Motor neuron (in vitro differentiated cells): ENCODE data around the gene PLA2G4B. TPM values are rescaled to one million over a fixed set of nuclear protein-coding genes. Genes with fewer than 3 reads are reported as not detected.

Experiments used
- ATAC-seq, 8 experiments: fragments of 200-7000 bp; cut with Tn5 transposase; replicated peaks in 6 of 8; 2 replicates each; pipeline ENCODE4 v1.8.0; 2021; ENCODE audit warnings: mild to moderate bottlenecking in 8 of 8, moderate library complexity in 8 of 8
- H3K27ac ChIP-seq, 2 donors: fragments of 250-450 bp; sonication (Bioruptor Pico); 2 replicates each; pipeline ENCODE4 v1.9.0; 2021; ENCODE audit warnings: antibody characterized with exemption in 2 of 2, mild to moderate bottlenecking in 2 of 2, moderate library complexity in 1 of 2
- H3K4me1 ChIP-seq, 2 donors: fragments of 250-450 bp; sonication (Bioruptor Pico); replicated peaks in 1 of 2; 2 replicates each; pipeline ENCODE4 v1.6.1; 2021; ENCODE audit warnings: antibody characterized with exemption in 2 of 2, mild to moderate bottlenecking in 2 of 2, moderate library complexity in 1 of 2
- H3K4me3 ChIP-seq, 5 donors: fragments of 250-450 bp; sonication (Bioruptor Pico); 2 replicates each; pipeline ENCODE4 v1.9.0; 2021; ENCODE audit warnings: antibody characterized with exemption in 5 of 5, mild to moderate bottlenecking in 5 of 5, moderate library complexity in 4 of 5
- WGBS, 10 experiments: fragments of 450-650 bp; shearing (Covaris generic); methylation state at CpG; one replicate each; pipeline ENCODE4 v1.0.0; 2022; 5-methylcytosine and 5-hydroxymethylcytosine counted together
- in situ Hi-C, 9 experiments: fragments of 400-800 bp; cut with MboI; loops; one replicate each; pipeline ENCODE4 v1.15.0; 2021; ENCODE audit warnings: low sequenced_read_pairs in 9 of 9, low pct_unique_long_range_greater_than_20kb in 2 of 9; ENCODE audit not compliant: unreplicated experiment in 9 of 9
- total RNA-seq, 8 experiments: library from RNA; unstranded; fragments of 300-600 nt; gene quantifications; 2 replicates each; pipeline versions ENCODE4 v1.2.3 to v1.2.4, GENCODE V29; 2022

The PLA2G4B gene
- total RNA-seq, 8 experiments from 2014 or later = 1.1 to 7.7 (median 3.6) TPM

DNA sequence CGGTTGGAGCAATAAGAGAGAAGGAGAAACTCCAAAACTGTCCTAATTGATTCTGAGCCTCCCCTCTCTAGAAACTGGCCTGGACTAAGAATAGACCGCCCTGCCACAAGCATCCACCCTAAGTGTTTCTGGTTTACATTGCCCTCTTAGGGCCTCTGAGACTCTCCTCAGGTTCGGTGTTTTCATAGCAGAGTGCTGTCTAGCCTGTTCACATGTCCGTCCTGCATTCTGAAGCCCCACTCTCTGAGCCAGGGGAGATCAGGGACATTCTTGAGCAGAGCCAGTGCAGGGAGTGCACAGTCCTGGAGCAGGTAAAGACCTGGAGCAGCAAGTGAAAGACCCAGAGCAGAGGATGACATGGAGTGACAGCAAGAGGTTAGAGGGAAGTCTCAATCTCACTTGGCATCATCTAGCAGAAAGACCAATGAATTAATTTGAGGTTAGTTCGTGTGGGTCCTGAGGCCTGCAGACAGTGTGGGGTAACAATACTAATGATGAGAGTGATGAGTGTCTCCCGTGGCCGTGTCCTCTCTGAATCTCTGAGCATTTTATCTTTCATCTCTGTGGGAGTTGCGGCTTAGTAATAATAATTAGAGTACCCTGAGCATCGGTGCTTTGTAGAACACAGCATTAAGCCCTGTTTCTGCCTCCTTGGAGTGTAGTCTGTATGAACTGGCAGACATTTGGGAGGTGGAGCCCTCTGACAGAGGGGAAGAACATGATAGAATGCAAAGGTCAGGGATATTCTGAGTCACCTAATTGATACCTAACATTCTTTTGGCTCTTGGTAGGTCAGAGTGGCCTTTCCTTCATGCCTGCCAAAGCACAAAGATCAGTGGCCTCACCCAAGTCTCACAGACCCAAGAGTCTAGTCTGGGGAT lies 39.8 kb upstream of the PLA2G4B start:
- no peak overlapping the region for H3K27ac ChIP-seq
- H3K4me3 ChIP-seq = no peak overlapping the region
- WGBS, 10 experiments = 17 to 97% (median 63%) methylated on average over 1 to 8 of the region's 9 CpGs; no CpG with 5 or more reads in 3 of the 10 experiments
- no peaks in the 10 kb centered on the region for H3K4me1 ChIP-seq
- in situ Hi-C loops = loop anchor here in 1 of 9 experiments (25.0 kb wide), 1 partner anchor 237 kb away; the partner anchor contains the start of gene TYRO3
- no peak for ATAC-seq

- Histone ChIP-seq H3K4me3 (no peak overlapping the region), H3K27ac (no peak overlapping the region), H3K4me1 (no peaks in the 10 kb centered on the region)
- 64 to 100% (median 88%) methylated on average over 1 to 5 of the region's 5 CpGs; no CpG with 5 or more reads in 2 of the 10 experiments for WGBS, 10 experiments
- in situ Hi-C loops = loop anchor here in 1 of 9 experiments (25.0 kb wide), 1 partner anchor 237 kb away; the partner anchor contains the start of gene TYRO3
- no peak for ATAC-seq
These were observed 39.2 kb upstream of the PLA2G4B start for GRCh38 chr15:41799488-41799805.

DNA sequence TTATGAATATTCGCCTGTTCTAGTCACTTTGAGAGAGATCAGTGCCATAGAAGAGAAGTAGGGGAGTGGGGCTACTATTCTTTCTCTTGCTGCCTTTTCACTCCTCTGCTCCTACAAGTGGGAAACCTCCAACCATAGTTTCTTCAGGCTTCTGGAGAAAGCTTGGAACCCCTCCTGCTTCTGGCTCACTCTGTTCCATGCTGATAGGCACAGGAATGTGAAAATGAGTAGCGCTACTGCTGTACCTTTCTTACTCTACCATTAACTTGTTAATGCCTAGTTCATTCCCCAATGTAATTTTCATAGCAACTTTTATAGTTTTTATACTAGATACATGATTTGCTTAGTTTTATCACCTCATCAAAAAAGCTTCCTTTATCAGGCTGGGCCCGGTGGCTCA lies 37.5 kb upstream of the PLA2G4B start:
- Histone ChIP-seq H3K27ac (no peak overlapping the region), H3K4me3 (no peak overlapping the region), H3K4me1 (no peaks in the 10 kb centered on the region)
- 75 to 100% (median 98%) methylated on average over 1 to 3 of the region's 3 CpGs; no CpG with 5 or more reads in 2 of the 10 experiments for WGBS, 10 experiments
- ATAC-seq = no peak
- in situ Hi-C loops = loop anchor here in 4 of 9 experiments (25.0 kb wide), 1 partner anchor 239 kb away; the partner anchor contains the start of gene TYRO3 (in 4 of the 4)

GRCh38 chr15:41801850-41802455 lies 36.7 kb upstream of the PLA2G4B start:
- 80 to 100% (median 97%) methylated on average over 1 to 3 of the region's 3 CpGs; no CpG with 5 or more reads in 1 of the 10 experiments for WGBS, 10 experiments
- no peak overlapping the region for H3K4me3 ChIP-seq
- no peaks in the 10 kb centered on the region for H3K4me1 ChIP-seq
- in situ Hi-C loops = loop anchor here in 4 of 9 experiments (25.0 kb wide), 1 partner anchor 240 kb away; the partner anchor contains the start of gene TYRO3 (in 4 of the 4)
- ATAC-seq = no peak
- no peak overlapping the region for H3K27ac ChIP-seq

- Histone ChIP-seq H3K4me3 (no peak overlapping the region), H3K4me1 (no peaks in the 10 kb centered on the region), H3K27ac (no peak overlapping the region)
- WGBS, 10 experiments = 100% methylated on average over 1 of the region's 2 CpGs; no CpG with 5 or more reads in 9 of the 10 experiments
- ATAC-seq = peak in 5 of 8 experiments; percentile 24 to 98 (median 95)
- in situ Hi-C loops = loop anchor here in 4 of 9 experiments (25.0 kb wide), 1 partner anchor 242 kb away; the partner anchor contains the start of gene TYRO3 (in 4 of the 4)
These were observed 34.3 kb upstream of the PLA2G4B start for GRCh38 chr15:41804361-41804760.

DNA sequence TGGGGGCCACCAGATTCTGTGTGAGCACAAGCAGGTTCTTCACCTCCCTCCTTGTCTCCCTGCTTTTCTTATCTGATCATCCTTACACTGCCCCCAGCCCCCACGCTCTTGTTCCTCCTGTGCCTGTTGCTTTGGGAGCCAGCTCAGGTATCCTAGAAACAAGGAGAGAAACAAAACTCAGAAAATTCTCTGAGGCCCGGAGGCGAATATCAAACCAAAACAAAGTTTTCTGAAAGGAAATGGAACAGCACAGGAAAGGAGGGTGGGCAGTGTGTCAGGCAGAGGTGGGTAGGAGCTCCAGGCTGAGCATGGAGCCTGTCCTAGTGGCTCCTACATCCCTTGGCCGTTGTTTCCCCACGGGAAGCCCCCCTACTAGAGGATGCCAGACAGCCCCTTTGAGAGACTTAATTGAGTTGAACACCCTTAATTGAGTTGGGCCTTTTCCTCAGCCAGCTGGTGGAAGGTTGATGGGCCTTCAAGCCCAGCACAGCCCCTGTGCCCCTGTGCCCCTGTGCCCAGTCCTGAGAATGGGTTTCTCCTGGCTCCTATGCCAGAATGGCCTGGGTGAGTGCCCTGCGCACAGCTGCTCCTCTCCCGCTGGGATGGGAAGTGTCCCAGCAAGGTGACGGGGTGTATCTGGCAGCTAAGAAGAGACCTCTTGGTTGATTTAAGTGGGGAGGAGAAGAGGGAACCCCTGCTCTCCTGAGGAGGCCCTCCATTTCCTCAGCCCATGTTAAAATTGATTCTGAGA lies 33.6 kb upstream of the PLA2G4B start:
- in situ Hi-C loops = loop anchor here in 4 of 9 experiments (25.0 kb wide), 1 partner anchor 243 kb away; the partner anchor contains the start of gene TYRO3 (in 4 of the 4)
- peak in 4 of 8 experiments; percentile 17 to 74 (median 41) for ATAC-seq
- H3K4me1 ChIP-seq = no peaks in the 10 kb centered on the region
- no peak overlapping the region for H3K27ac ChIP-seq
- WGBS, 10 experiments = 87 to 100% (median 100%) methylated on average over 1 to 4 of the region's 8 CpGs; no CpG with 5 or more reads in 4 of the 10 experiments
- no peak overlapping the region for H3K4me3 ChIP-seq

GRCh38 chr15:41805711-41806110 lies 32.9 kb upstream of the PLA2G4B start:
- in situ Hi-C loops = loop anchor here in 4 of 9 experiments (25.0 kb wide), 1 partner anchor 243 kb away; the partner anchor contains the start of gene TYRO3 (in 4 of the 4)
- Histone ChIP-seq H3K27ac (no peak overlapping the region), H3K4me1 (no peaks in the 10 kb centered on the region), H3K4me3 (no peak overlapping the region)
- WGBS, 10 experiments = 79 to 100% (median 89%) methylated on average over 1 to 3 of the region's 3 CpGs; no CpG with 5 or more reads in 4 of the 10 experiments
- no peak for ATAC-seq

DNA sequence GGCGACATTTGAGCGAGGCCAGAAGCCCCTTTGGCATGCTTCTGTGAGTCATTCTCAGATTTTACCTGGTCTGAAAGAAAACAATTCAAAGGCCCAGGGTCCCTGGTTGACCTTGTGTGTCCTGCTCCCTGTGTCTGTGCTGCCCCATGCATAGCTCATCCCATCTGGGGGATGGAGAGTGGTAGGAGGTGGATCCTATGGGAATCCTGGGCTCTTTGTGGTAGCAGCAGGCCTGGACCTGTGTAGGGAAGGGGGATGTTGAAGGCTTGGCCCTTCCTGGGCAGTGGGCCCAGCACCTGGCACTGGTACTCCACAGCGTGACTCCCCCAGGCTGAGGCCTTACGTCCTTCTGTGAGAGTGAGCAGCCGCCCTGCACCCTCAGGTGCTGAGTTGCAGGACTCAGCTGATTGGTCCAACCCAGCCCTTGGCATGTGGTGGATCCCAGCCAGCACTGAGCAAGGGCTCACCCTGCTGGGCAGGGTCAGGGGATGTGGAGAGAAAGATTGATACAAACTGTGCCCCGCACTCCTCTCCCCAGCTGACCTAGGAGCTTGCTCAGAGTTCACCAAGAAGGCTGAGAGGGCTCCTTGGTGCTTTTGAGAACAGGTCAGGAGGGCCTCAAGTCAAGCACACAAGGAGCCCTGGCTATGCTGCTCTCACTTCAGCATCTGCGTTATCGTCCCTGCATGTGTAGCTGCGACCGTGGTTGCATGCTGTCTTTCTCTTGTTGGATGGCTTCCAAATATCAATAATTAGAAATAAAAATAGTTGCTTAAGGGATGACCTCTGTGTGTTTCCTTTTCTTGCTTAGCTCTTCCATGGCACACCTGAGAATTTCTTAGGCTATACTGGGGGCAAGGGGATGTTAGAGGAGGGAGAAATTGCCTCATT lies 32.1 kb upstream of the PLA2G4B start:
- in situ Hi-C loops = loop anchor here in 4 of 9 experiments (25.0 kb wide), 1 partner anchor 244 kb away; the partner anchor contains the start of gene TYRO3 (in 4 of the 4)
- no peaks in the 10 kb centered on the region for H3K4me1 ChIP-seq
- no peak overlapping the region for H3K4me3 ChIP-seq
- 21 to 100% (median 89%) methylated on average over 2 to 5 of the region's 10 CpGs; no CpG with 5 or more reads in 2 of the 10 experiments for WGBS, 10 experiments
- H3K27ac ChIP-seq = no peak overlapping the region
- ATAC-seq = peak in 2 of 8 experiments; percentile 12 to 29

- no peak overlapping the region for H3K27ac ChIP-seq
- H3K4me3 ChIP-seq = no peak overlapping the region
- no peak for ATAC-seq
- WGBS, 10 experiments = 0 to 80% (median 44%) methylated on average over 1 to 2 of the region's 2 CpGs; no CpG with 5 or more reads in 2 of the 10 experiments
- H3K4me1 ChIP-seq = no peaks in the 10 kb centered on the region
- in situ Hi-C loops = loop anchor here in 4 of 9 experiments (25.0 kb wide), 1 partner anchor 247 kb away; the partner anchor contains the start of gene TYRO3 (in 4 of the 4)
These were observed 29.5 kb upstream of the PLA2G4B start for GRCh38 chr15:41809121-41809520.

GRCh38 chr15:41809526-41810220 lies 29.0 kb upstream of the PLA2G4B start:
- Histone ChIP-seq H3K4me3 (no peak overlapping the region), H3K4me1 (no peaks in the 10 kb centered on the region), H3K27ac (no peak overlapping the region)
- in situ Hi-C loops = loop anchor here in 5 of 9 experiments (10.0 to 25.0 kb wide), 2 partner anchors 247 to 255 kb away; partner anchors contain the start of gene TYRO3 (in 5 of the 5)
- WGBS, 10 experiments = 17 to 100% (median 81%) methylated on average over 1 to 4 of the region's 12 CpGs; no CpG with 5 or more reads in 4 of the 10 experiments
- ATAC-seq = no peak
